ENCODE data around the gene UQCRC2. TPM values are rescaled to one million over a fixed set of nuclear protein-coding genes. Genes with fewer than 3 reads are reported as not detected.
A peak's percentile ranks its signal among the peaks of the same experiment; 100 is the strongest.

UQCRC2 gene
- total RNA-seq, 4 donors from 2014 or later: 109 to 172 (median 139) TPM

DNA sequence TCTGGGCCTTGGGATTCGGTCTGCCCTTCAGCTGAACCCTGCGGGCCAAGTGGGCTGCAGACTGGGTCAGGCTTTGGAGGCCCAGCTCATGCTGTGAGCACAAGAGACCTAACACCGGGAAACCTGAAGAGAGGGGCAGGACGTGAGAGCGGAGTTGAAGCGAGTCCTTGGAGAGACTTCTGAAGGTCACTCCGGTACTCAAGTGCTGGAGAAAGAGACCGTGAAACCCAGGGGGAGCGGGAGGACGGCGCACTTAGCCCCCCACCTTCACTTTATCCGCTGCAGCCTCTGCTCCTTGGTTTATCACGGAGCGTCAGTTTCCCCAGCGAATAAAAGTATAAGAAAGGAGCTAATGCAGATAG, 361 bp downstream of the UQCRC2 start:
- Histone ChIP-seq H3K9me3 (no peaks in the 10 kb centered on the region), H3K27me3 (no peaks in the 10 kb centered on the region), H3K27ac (peak overlapping the region; percentile 97), H3K36me3 (peaks cover 24% of the 10 kb centered on the region), H3K4me1 (peaks cover 42% of the 10 kb centered on the region), H3K4me3 (peak overlapping the region; percentile 76)
- WGBS: 0% methylated on average over 13 of the region's 15 CpGs
- DNase-seq (ENCODE audit: low spot score in 2 of 2): peak in 1 of 2 donors; percentile 67
- TF ChIP-seq POLR2AphosphoS5 (IDR thresholded peaks at IDR 0.05) (no peak), POLR2A (IDR thresholded peaks at IDR 0.05) (no peak), EP300 (IDR thresholded peaks at IDR 0.05) (no peak)
- TF ChIP-seq, protein P1, sequence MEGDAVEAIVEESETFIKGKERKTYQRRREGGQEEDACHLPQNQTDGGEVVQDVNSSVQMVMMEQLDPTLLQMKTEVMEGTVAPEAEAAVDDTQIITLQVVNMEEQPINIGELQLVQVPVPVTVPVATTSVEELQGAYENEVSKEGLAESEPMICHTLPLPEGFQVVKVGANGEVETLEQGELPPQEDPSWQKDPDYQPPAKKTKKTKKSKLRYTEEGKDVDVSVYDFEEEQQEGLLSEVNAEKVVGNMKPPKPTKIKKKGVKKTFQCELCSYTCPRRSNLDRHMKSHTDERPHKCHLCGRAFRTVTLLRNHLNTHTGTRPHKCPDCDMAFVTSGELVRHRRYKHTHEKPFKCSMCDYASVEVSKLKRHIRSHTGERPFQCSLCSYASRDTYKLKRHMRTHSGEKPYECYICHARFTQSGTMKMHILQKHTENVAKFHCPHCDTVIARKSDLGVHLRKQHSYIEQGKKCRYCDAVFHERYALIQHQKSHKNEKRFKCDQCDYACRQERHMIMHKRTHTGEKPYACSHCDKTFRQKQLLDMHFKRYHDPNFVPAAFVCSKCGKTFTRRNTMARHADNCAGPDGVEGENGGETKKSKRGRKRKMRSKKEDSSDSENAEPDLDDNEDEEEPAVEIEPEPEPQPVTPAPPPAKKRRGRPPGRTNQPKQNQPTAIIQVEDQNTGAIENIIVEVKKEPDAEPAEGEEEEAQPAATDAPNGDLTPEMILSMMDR (IDR thresholded peaks at IDR 0.05): no peak

GRCh38 chr16:21957714-21958346, 4.7 kb downstream of the UQCRC2 start:
- no peak for DNase-seq (ENCODE audit: low spot score in 2 of 2)
- Histone ChIP-seq H3K27ac (no peak overlapping the region), H3K27me3 (no peaks in the 10 kb centered on the region), H3K36me3 (peaks cover 67% of the 10 kb centered on the region), H3K9me3 (no peaks in the 10 kb centered on the region), H3K4me3 (no peak overlapping the region), H3K4me1 (peaks cover 14% of the 10 kb centered on the region)
- TF ChIP-seq EP300 (IDR thresholded peaks at IDR 0.05) (no peak), POLR2A (IDR thresholded peaks at IDR 0.05) (no peak), POLR2AphosphoS5 (IDR thresholded peaks at IDR 0.05) (no peak)
- TF ChIP-seq, protein P1 (IDR thresholded peaks at IDR 0.05): no peak
- 55% methylated on average over 1 of the region's 1 CpG for WGBS

GRCh38 chr16:21959050-21959449, 5.9 kb downstream of the UQCRC2 start:
- no peak for DNase-seq (ENCODE audit: low spot score in 2 of 2)
- no peak overlapping the region for H3K27ac ChIP-seq
- H3K9me3 ChIP-seq: no peaks in the 10 kb centered on the region
- TF ChIP-seq POLR2A (IDR thresholded peaks at IDR 0.05) (no peak), EP300 (IDR thresholded peaks at IDR 0.05) (no peak), POLR2AphosphoS5 (IDR thresholded peaks at IDR 0.05) (no peak)
- TF ChIP-seq, protein P1 (IDR thresholded peaks at IDR 0.05): no peak
- peaks cover 80% of the 10 kb centered on the region for H3K36me3 ChIP-seq
- H3K27me3 ChIP-seq: no peaks in the 10 kb centered on the region
- peaks cover 11% of the 10 kb centered on the region for H3K4me1 ChIP-seq
- no peak overlapping the region for H3K4me3 ChIP-seq
- WGBS: 79% methylated on average over 3 of the region's 3 CpGs

GRCh38 chr16:21962475-21962874, 9.3 kb downstream of the UQCRC2 start:
- WGBS: 90% methylated on average over 5 of the region's 5 CpGs
- Histone ChIP-seq H3K4me3 (no peak overlapping the region), H3K27me3 (no peaks in the 10 kb centered on the region), H3K4me1 (no peaks in the 10 kb centered on the region), H3K36me3 (peaks cover 99% of the 10 kb centered on the region), H3K27ac (no peak overlapping the region), H3K9me3 (no peaks in the 10 kb centered on the region)
- TF ChIP-seq, protein P1 (IDR thresholded peaks at IDR 0.05): no peak
- TF ChIP-seq POLR2A (IDR thresholded peaks at IDR 0.05): no peak
- no peak for TF ChIP-seq EP300 (IDR thresholded peaks at IDR 0.05)
- no peak for TF ChIP-seq POLR2AphosphoS5 (IDR thresholded peaks at IDR 0.05)
- no peak for DNase-seq (ENCODE audit: low spot score in 2 of 2)

- peaks cover 99% of the 10 kb centered on the region for H3K36me3 ChIP-seq
Measured at GRCh38 chr16:21963887-21964286, 10.7 kb downstream of the UQCRC2 start.

More at GRCh38 chr16:21963887-21964286, 10.7 kb downstream of the UQCRC2 start:
- WGBS: 69% methylated on average over 3 of the region's 3 CpGs
- no peaks in the 10 kb centered on the region for H3K9me3 ChIP-seq
- TF ChIP-seq POLR2A (IDR thresholded peaks at IDR 0.05) (no peak), POLR2AphosphoS5 (IDR thresholded peaks at IDR 0.05) (no peak), EP300 (IDR thresholded peaks at IDR 0.05) (no peak)
- TF ChIP-seq, protein P1 (IDR thresholded peaks at IDR 0.05): no peak
- no peaks in the 10 kb centered on the region for H3K27me3 ChIP-seq
- no peak overlapping the region for H3K4me3 ChIP-seq
- no peak overlapping the region for H3K27ac ChIP-seq
- H3K4me1 ChIP-seq: no peaks in the 10 kb centered on the region
- no peak for DNase-seq (ENCODE audit: low spot score in 2 of 2)
